GM12878 (cell line): ENCODE data around the gene NLGN1. TPM values are rescaled to one million over a fixed set of nuclear protein-coding genes. Genes with fewer than 3 reads are reported as not detected.

ENCODE experiments used
- ATAC-seq: fragments of 200-7000 bp; cut with Tn5 transposase; 3 replicates; pipeline ENCODE4 v1.9.1; 2020; ENCODE audit warnings: mild to moderate bottlenecking, moderate library complexity
- BruUV-seq: library from RNA; stranded (reverse); fragments of 400-500 nt; replicated peaks from 2 replicates; lab custom pipeline; 2021; lab: Mats Ljungman, UMichigan
- CTCF ChIA-PET: fragments of 300-600 bp; sonication (Branson Sonifier 250); formaldehyde crosslinking; extraction: SDS; loops from one replicate; lab custom pipeline; 2021; ENCODE audit warnings: inconsistent platforms; lab: Yijun Ruan, JAX
- POLR2A ChIA-PET: fragments of 350-600 bp; formaldehyde crosslinking; extraction: SDS; loops from one replicate; lab custom pipeline; 2021; ENCODE audit warnings: inconsistent platforms; lab: Charles Lee
- RAD21 ChIA-PET: fragments of 300-600 bp; sonication (Branson Sonifier 250); formaldehyde crosslinking; loops from one replicate; lab custom pipeline; 2023; ENCODE audit warnings: antibody characterized with exemption; ENCODE audit not compliant: unreplicated experiment; lab: Charles Lee
- SMC1A ChIA-PET: fragments of 300-600 bp; sonication (Branson Sonifier 250); formaldehyde crosslinking; loops from one replicate; lab custom pipeline; 2023; ENCODE audit not compliant: unreplicated experiment, uncharacterized antibody; lab: Charles Lee
- DNase-seq: peaks from one replicate; pipeline ENCODE4 v3.0.0-alpha.2; 2011; ENCODE audit warnings: low read depth, low spot score
- FAIRE-seq: peaks from 3 replicates; lab custom pipeline; 2011; peaks lifted over from hg19 to GRCh38; lab: Jason Lieb, UNC
- H2AFZ ChIP-seq: 2 replicates; pipeline ENCODE4 v1.6.0; 2011; ENCODE audit warnings: low read depth, low read length, control low read depth; ENCODE audit not compliant: control insufficient read depth
- H3K27ac ChIP-seq: 2 replicates; pipeline ENCODE4 v1.5.1; 2011; ENCODE audit warnings: control low read depth; ENCODE audit not compliant: control insufficient read depth, insufficient read depth
- H3K27me3 ChIP-seq, 2 experiments: replicated peaks in 1 of 2; 2 replicates each; pipeline versions ENCODE4 v1.6.0 to v1.6.1; 2011; ENCODE audit warnings: low read length in 1 of 2; ENCODE audit not compliant: control insufficient read depth in 2 of 2, insufficient read depth in 2 of 2
- H3K36me3 ChIP-seq, 2 experiments: 2 replicates each; pipeline ENCODE4 v1.5.1; 2011; ENCODE audit warnings: low read length in 1 of 2; ENCODE audit not compliant: control insufficient read depth in 2 of 2, insufficient read depth in 2 of 2
- H3K4me1 ChIP-seq: 2 replicates; pipeline ENCODE4 v1.6.1; 2011; ENCODE audit warnings: mild to moderate bottlenecking, low read length, moderate library complexity, mixed read lengths; ENCODE audit not compliant: control insufficient read depth, insufficient read depth
- H3K4me2 ChIP-seq: 2 replicates; pipeline ENCODE4 v1.6.0; 2011; ENCODE audit warnings: control low read depth; ENCODE audit not compliant: control insufficient read depth, insufficient read depth
- H3K4me3 ChIP-seq: fragments of 200-600 bp; sonication (generic); 2 replicates; pipeline ENCODE4 v1.5.1; 2016
- H3K79me2 ChIP-seq: 2 replicates; pipeline ENCODE4 v1.6.0; 2011; ENCODE audit warnings: low read length; ENCODE audit not compliant: control insufficient read depth, insufficient read depth
- H3K9ac ChIP-seq: 2 replicates; pipeline ENCODE4 v1.8.0; 2011; ENCODE audit warnings: low read length, control low read depth, mixed read lengths; ENCODE audit not compliant: control insufficient read depth, insufficient read depth
- H3K9me3 ChIP-seq: replicated peaks from 3 replicates; pipeline ENCODE4 v1.5.1; 2011; ENCODE audit warnings: mild to moderate bottlenecking, low read length; ENCODE audit not compliant: control insufficient read depth, insufficient read depth
- H4K20me1 ChIP-seq: 2 replicates; pipeline ENCODE4 v1.6.0; 2011; ENCODE audit not compliant: control insufficient read depth, insufficient read depth
- BHLHE40 ChIP-seq, 2 experiments: fragments of 450-650 bp in 1 of 2; IDR thresholded peaks; 2 replicates each; pipeline ENCODE4 v1.6.1; 2011 to 2017; ENCODE audit warnings: low read depth in 2 of 2, borderline replicate concordance in 1 of 2, improper control_type of control experiment in 1 of 2, low read length in 1 of 2, mild to moderate bottlenecking in 1 of 2
- CHD1 ChIP-seq: IDR thresholded peaks from 2 replicates; pipeline ENCODE4 v1.6.1; 2012; ENCODE audit warnings: low read depth, low read length, improper control_type of control experiment
- FOS ChIP-seq: IDR thresholded peaks from 3 replicates; pipeline ENCODE4 v1.6.1; 2011; ENCODE audit warnings: borderline replicate concordance; ENCODE audit not compliant: insufficient read length; ENCODE audit errors: extremely low read depth
- FOXK2 ChIP-seq: fragments of 450-650 bp; IDR thresholded peaks from 2 replicates; pipeline ENCODE4 v1.6.1; 2017; ENCODE audit warnings: mild to moderate bottlenecking, moderate library complexity
- FOXM1 ChIP-seq: IDR thresholded peaks from 2 replicates; pipeline ENCODE4 v1.6.1; 2012; ENCODE audit warnings: low read depth, mild to moderate bottlenecking, inconsistent platforms, low read length, moderate library complexity
- HDGF ChIP-seq: fragments of 450-650 bp; IDR thresholded peaks from 2 replicates; pipeline ENCODE4 v1.6.1; 2016; ENCODE audit warnings: antibody characterized with exemption
- MTA3 ChIP-seq: IDR thresholded peaks from 2 replicates; pipeline ENCODE4 v1.6.1; 2012; ENCODE audit warnings: low read length, inconsistent platforms, borderline replicate concordance
- MYB ChIP-seq: fragments of 150-350 bp; IDR thresholded peaks from 2 replicates; pipeline ENCODE4 v1.6.1; 2014; ENCODE audit warnings: mild to moderate bottlenecking, low read depth, low read length, borderline replicate concordance
- PAX8 ChIP-seq: fragments of 450-650 bp; IDR thresholded peaks from 2 replicates; pipeline ENCODE4 v1.6.1; 2017; ENCODE audit warnings: mild to moderate bottlenecking, moderate library complexity
- POLR2AphosphoS2 ChIP-seq: IDR thresholded peaks from 2 replicates; pipeline ENCODE4 v1.6.1; 2011; ENCODE audit warnings: low read depth, mild to moderate bottlenecking, low read length, improper control_type of control experiment, moderate library complexity
- RB1 ChIP-seq: fragments of 450-650 bp; formaldehyde crosslinking; IDR thresholded peaks from 2 replicates; pipeline ENCODE4 v1.6.1; 2017; ENCODE audit warnings: mild to moderate bottlenecking, borderline replicate concordance
- RBBP5 ChIP-seq: fragments of 200-600 bp; sonication (generic); conservative IDR thresholded peaks from 2 replicates; pipeline ENCODE4 v1.6.1; 2016
- STAT3 ChIP-seq: IDR thresholded peaks from 2 replicates; pipeline ENCODE4 v1.6.1; 2011; ENCODE audit warnings: low read depth, low read length, improper control_type of control experiment
- ZBTB4 ChIP-seq: fragments of 450-650 bp; formaldehyde crosslinking; IDR thresholded peaks from 2 replicates; pipeline ENCODE4 v1.4.0; 2022; ENCODE audit warnings: mild to moderate bottlenecking, moderate library complexity
- WGBS: methylation state at CpG from one replicate; pipeline ENCODE4 v1.1.6; 2016; ENCODE audit warnings: low lambda C conversion rate; ENCODE audit not compliant: insufficient replicate concordance, insufficient coverage; ENCODE audit errors: missing lambda C conversion rate; 5-methylcytosine and 5-hydroxymethylcytosine counted together
- in situ Hi-C: fragments of 300-500 bp; cut with MboI; formaldehyde crosslinking; loops from 9 replicates; pipeline ENCODE4 v1.14.3; 2018; ENCODE audit warnings: mixed read lengths
- intact Hi-C: fragments of 100-400 bp; cut with micrococcal nuclease; formaldehyde crosslinking; loops from one replicate; pipeline ENCODE4 v1.14.2; 2022; ENCODE audit not compliant: unreplicated experiment
- polyA plus RNA-seq, 11 experiments: library from polyadenylated mRNA; depleted of rRNA in 4 of 11; unstranded in 6 of 11; stranded (reverse) in 5 of 11; fragments of >200 nt; fragmentation: Nextera tagmentation in 4 of 11; fragmentation: Illumina TruSeq in 1 of 11; extraction: Ambion mirVana in 4 of 11; extraction: Trizol in 1 of 11; gene quantifications; 1 replicate in 1 of 11; 2 replicates in 10 of 11; pipeline versions ENCODE4 v1.2.1 to v1.2.3, GENCODE V29; 2011 to 2016; ENCODE audit warnings: inconsistent platforms in 2 of 11, missing spikeins in 2 of 11, low read depth in 1 of 11
- total RNA-seq, 4 experiments: library from RNA; depleted of rRNA in 3 of 4; stranded (reverse); fragments of >200 nt in 3 of 4; fragmentation: Illumina TruSeq in 1 of 4; extraction: Trizol in 1 of 4; gene quantifications; 2 replicates each; pipeline versions ENCODE4 v1.2.1 to v1.2.3, GENCODE V29; 2013 to 2021
- TF ChIP-seq, protein P1 (sequence below): fragments of 450-650 bp; IDR thresholded peaks from 2 replicates; pipeline ENCODE4 v1.6.1; 2017; ENCODE audit warnings: low read depth, mild to moderate bottlenecking, moderate library complexity
- TF ChIP-seq, protein P2 (sequence below): IDR thresholded peaks from 2 replicates; pipeline ENCODE4 v1.6.1; 2011; ENCODE audit warnings: low read depth, low read length, improper control_type of control experiment, borderline replicate concordance

Gene NLGN1
- total and polyA plus RNA-seq, 10 of the 15 experiments (the other 5 are each of a cell fraction or from before 2014, with no cell fraction given): not detected

DNA sequence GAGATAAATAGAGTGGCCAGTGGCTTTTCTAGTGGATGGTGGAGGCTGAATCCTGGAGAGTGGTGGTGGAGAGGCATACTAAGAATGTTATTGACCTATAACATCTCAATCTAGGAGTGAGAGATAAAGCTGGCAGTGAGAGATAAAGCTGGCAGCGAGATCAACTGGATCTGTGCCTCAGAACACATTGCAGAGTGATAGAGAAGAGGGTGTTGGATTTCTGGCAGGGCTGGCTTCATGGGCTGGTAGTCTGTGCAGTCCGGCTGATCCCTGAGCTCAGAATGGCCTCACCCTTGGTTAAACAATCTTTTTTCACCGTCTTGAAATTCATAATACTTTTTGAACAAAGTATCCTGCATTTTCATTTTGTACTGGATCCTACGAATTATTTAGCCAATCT lies 221.2 kb downstream of the NLGN1 start:
- RAD21 ChIA-PET: no interaction called here
- no TSS peak for BruUV-seq
- TF ChIP-seq CHD1 (no peak), FOS (no peak), BHLHE40 (IDR thresholded peaks at IDR 0.05; ENCODE audit: borderline replicate concordance in 1 of 2, low read depth in 2 of 2, low read length in 1 of 2) (no peak), STAT3 (no peak), MTA3 (no peak), RB1 (no peak), PAX8 (no peak), POLR2AphosphoS2 (no peak), RBBP5 (no peak), ZBTB4 (CRISPR knock-in tag) (no peak), HDGF (no peak), FOXK2 (no peak), FOXM1 (no peak), MYB (no peak)
- TF ChIP-seq, protein P1, sequence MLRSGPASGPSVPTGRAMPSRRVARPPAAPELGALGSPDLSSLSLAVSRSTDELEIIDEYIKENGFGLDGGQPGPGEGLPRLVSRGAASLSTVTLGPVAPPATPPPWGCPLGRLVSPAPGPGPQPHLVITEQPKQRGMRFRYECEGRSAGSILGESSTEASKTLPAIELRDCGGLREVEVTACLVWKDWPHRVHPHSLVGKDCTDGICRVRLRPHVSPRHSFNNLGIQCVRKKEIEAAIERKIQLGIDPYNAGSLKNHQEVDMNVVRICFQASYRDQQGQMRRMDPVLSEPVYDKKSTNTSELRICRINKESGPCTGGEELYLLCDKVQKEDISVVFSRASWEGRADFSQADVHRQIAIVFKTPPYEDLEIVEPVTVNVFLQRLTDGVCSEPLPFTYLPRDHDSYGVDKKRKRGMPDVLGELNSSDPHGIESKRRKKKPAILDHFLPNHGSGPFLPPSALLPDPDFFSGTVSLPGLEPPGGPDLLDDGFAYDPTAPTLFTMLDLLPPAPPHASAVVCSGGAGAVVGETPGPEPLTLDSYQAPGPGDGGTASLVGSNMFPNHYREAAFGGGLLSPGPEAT: no peak
- TF ChIP-seq, protein P2, sequence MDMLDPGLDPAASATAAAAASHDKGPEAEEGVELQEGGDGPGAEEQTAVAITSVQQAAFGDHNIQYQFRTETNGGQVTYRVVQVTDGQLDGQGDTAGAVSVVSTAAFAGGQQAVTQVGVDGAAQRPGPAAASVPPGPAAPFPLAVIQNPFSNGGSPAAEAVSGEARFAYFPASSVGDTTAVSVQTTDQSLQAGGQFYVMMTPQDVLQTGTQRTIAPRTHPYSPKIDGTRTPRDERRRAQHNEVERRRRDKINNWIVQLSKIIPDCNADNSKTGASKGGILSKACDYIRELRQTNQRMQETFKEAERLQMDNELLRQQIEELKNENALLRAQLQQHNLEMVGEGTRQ: no peak
- TF ChIP-seq, all 136 proteins: peak for 0
- H3K27ac ChIP-seq: no peak overlapping the region
- in situ Hi-C loops (no loop called here), intact Hi-C loops (no loop called here)
- H2AFZ ChIP-seq: no peak overlapping the region
- H3K79me2 ChIP-seq: no peaks in the 10 kb centered on the region
- ChIA-PET CTCF (no interaction called here), POLR2A (no interaction called here), SMC1A (no interaction called here)
- no peaks in the 10 kb centered on the region for H3K9me3 ChIP-seq
- H3K27me3 ChIP-seq: no peaks in the 10 kb centered on the region
- no peak overlapping the region for H3K4me2 ChIP-seq
- FAIRE-seq (no peak), DNase-seq (no peak), ATAC-seq (no peak)
- 15% methylated on average over 4 of the region's 4 CpGs for WGBS
- H3K36me3 ChIP-seq: no peaks in the 10 kb centered on the region
- H3K9ac ChIP-seq: no peak overlapping the region
- no peak overlapping the region for H3K4me3 ChIP-seq
- H4K20me1 ChIP-seq: no peaks in the 10 kb centered on the region
- H3K4me1 ChIP-seq: no peaks in the 10 kb centered on the region
